WERI-Rb-1 (cell line): ENCODE data around the gene TPP2.

Experiments used
- DNase-seq: peaks from one replicate; pipeline ENCODE4 v3.0.0-alpha.2; 2020
- H3K27ac ChIP-seq: fragments of 250-450 bp; sonication (Bioruptor Pico); 2 replicates; pipeline ENCODE4 v1.5.1; 2020; ENCODE audit warnings: mild to moderate bottlenecking, moderate library complexity
- H3K27me3 ChIP-seq: fragments of 250-450 bp; sonication (Bioruptor Pico); 2 replicates; pipeline ENCODE4 v1.5.1; 2021; ENCODE audit warnings: mild to moderate bottlenecking, low read depth, moderate library complexity; ENCODE audit not compliant: insufficient read depth, severe bottlenecking
- H3K36me3 ChIP-seq: fragments of 250-450 bp; sonication (Bioruptor Pico); 2 replicates; pipeline ENCODE4 v1.5.1; 2020; ENCODE audit warnings: mild to moderate bottlenecking, moderate library complexity
- H3K4me3 ChIP-seq: 2 replicates; pipeline ENCODE4 v1.5.1; 2011; ENCODE audit warnings: low read depth, mild to moderate bottlenecking, control low read depth, low read length
- H3K9me3 ChIP-seq: fragments of 250-450 bp; sonication (Bioruptor Pico); 2 replicates; pipeline ENCODE4 v1.5.1; 2021; ENCODE audit warnings: mild to moderate bottlenecking, moderate library complexity; ENCODE audit not compliant: severe bottlenecking
- TF ChIP-seq, protein P1 (sequence below): IDR thresholded peaks from 2 replicates; pipeline ENCODE4 v1.5.1; 2011; ENCODE audit warnings: low read depth, mild to moderate bottlenecking, control low read depth, inconsistent platforms, low read length

Gene TPP2

GRCh38 chr13:102558029-102558428, 38.8 kb upstream of the TPP2 start:
- Histone ChIP-seq H3K27me3 (no peaks in the 10 kb centered on the region), H3K36me3 (no peaks in the 10 kb centered on the region), H3K9me3 (no peaks in the 10 kb centered on the region), H3K4me3 (no peak overlapping the region), H3K27ac (no peak overlapping the region)
- DNase-seq = no peak
- TF ChIP-seq, protein P1, sequence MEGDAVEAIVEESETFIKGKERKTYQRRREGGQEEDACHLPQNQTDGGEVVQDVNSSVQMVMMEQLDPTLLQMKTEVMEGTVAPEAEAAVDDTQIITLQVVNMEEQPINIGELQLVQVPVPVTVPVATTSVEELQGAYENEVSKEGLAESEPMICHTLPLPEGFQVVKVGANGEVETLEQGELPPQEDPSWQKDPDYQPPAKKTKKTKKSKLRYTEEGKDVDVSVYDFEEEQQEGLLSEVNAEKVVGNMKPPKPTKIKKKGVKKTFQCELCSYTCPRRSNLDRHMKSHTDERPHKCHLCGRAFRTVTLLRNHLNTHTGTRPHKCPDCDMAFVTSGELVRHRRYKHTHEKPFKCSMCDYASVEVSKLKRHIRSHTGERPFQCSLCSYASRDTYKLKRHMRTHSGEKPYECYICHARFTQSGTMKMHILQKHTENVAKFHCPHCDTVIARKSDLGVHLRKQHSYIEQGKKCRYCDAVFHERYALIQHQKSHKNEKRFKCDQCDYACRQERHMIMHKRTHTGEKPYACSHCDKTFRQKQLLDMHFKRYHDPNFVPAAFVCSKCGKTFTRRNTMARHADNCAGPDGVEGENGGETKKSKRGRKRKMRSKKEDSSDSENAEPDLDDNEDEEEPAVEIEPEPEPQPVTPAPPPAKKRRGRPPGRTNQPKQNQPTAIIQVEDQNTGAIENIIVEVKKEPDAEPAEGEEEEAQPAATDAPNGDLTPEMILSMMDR = no peak

DNA sequence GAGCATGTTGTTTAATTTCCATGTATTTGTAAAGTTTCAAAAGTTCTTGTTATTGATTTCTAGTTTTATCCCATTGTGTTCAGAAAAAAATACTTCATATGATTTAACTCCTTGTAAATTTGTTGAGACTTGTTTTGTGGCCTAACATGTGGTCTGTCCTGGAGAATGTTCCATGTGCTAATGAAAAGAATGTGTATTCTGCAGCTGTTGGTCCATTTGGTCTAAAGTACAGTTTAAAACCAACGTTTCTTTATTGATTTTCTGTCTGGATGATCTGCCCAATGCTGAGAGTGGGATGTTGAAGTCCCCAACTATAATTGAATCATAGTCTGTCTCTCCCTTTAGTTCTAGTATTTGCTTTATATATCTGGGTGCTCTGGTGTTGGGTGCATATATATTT, 34.9 kb upstream of the TPP2 start:
- Histone ChIP-seq H3K27ac (no peak overlapping the region), H3K27me3 (no peaks in the 10 kb centered on the region), H3K9me3 (no peaks in the 10 kb centered on the region), H3K4me3 (no peak overlapping the region), H3K36me3 (no peaks in the 10 kb centered on the region)
- TF ChIP-seq, protein P1 = no peak
- DNase-seq = no peak

GRCh38 chr13:102563267-102563666, 33.5 kb upstream of the TPP2 start:
- no peaks in the 10 kb centered on the region for H3K9me3 ChIP-seq
- H3K27me3 ChIP-seq = no peaks in the 10 kb centered on the region
- DNase-seq = no peak
- no peak overlapping the region for H3K27ac ChIP-seq
- H3K4me3 ChIP-seq = no peak overlapping the region
- H3K36me3 ChIP-seq = no peaks in the 10 kb centered on the region
- TF ChIP-seq, protein P1 = no peak

DNA sequence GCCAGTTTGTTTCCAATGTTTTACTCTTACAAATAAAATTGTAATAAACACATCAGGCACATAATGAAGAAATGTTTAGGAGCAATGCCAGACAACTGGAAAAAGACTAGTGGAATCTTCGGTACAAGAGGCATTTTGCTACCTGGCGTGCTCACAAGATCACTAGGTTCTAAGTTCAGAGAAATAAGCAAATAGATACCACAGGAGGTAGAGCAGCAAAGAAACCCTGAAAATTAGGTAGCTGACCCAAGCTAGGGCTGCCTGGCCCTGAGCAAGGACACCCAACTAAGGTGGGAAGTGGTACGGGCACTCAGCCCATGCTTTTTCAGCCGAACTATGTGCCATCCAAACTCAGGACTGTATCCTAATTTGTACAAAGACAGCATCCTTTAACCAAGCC, 32.2 kb upstream of the TPP2 start:
- DNase-seq = no peak
- H3K27ac ChIP-seq = no peak overlapping the region
- no peaks in the 10 kb centered on the region for H3K27me3 ChIP-seq
- H3K9me3 ChIP-seq = no peaks in the 10 kb centered on the region
- H3K36me3 ChIP-seq = no peaks in the 10 kb centered on the region
- TF ChIP-seq, protein P1 = no peak
- no peak overlapping the region for H3K4me3 ChIP-seq

- TF ChIP-seq, protein P1 = no peak
- Histone ChIP-seq H3K9me3 (no peaks in the 10 kb centered on the region), H3K36me3 (no peaks in the 10 kb centered on the region), H3K4me3 (no peak overlapping the region), H3K27ac (no peak overlapping the region), H3K27me3 (no peaks in the 10 kb centered on the region)
- DNase-seq = no peak
Measured at GRCh38 chr13:102566513-102566912, 30.3 kb upstream of the TPP2 start.

- Histone ChIP-seq H3K9me3 (no peaks in the 10 kb centered on the region), H3K4me3 (no peak overlapping the region), H3K27me3 (no peaks in the 10 kb centered on the region), H3K27ac (no peak overlapping the region), H3K36me3 (no peaks in the 10 kb centered on the region)
- DNase-seq = no peak
- TF ChIP-seq, protein P1 = no peak
Measured at GRCh38 chr13:102567857-102568256, 28.9 kb upstream of the TPP2 start.
